ENCODE measurements around the gene ARHGEF10L.

Gene ARHGEF10L

DNA sequence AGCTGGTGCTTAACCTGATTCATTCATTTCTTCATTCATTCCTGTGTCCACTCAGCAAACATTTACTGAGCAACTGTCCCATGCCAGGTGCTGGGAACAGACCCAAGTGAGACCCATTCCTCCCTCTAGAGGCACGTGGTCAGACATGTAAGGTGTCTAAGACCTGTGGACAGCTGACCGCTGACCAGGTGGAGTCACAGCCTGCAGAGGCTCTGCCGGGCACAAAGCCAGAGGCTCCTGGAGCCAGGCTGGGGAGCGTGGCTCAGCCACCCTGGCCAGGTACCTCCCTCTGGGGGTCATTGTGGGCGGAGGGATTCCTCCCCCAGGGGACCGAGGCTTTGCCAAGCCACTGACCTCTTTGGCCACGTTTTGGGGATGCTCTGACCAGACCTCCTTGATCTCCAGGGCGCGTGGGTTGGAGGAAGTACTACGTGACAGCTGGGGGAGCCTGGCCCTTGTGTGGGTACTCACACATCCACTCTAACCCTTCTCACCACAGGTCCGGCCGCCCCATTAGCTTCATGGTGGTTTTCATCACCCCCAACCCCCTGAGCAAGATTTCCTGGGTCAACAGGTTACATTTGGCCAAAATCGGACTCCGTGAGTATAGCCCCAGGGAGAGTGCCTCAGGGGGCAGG lies 100.3 kb downstream of the ARHGEF10L start:
- DNase-seq, result no peak

DNA sequence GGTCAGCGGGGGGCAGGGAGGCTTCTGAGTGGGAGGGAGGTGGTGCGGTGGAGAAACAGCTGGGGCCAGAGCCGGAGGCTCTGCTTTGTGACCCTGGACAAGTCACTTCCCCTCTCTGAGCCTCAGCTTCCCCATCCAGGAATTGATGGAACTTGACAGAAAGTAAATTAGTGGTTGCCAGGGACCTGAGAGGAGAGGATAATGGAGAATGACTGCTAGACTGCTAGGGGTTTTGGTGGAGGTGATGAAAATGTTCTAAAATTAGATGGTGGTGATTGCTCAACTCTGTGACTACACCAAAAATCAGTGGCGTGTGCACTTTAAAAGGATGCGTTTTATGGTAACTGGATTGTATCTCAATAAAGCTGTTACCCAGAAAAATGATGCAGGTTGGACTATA lies 100.9 kb downstream of the ARHGEF10L start:
- DNase-seq, result no peak

DNA sequence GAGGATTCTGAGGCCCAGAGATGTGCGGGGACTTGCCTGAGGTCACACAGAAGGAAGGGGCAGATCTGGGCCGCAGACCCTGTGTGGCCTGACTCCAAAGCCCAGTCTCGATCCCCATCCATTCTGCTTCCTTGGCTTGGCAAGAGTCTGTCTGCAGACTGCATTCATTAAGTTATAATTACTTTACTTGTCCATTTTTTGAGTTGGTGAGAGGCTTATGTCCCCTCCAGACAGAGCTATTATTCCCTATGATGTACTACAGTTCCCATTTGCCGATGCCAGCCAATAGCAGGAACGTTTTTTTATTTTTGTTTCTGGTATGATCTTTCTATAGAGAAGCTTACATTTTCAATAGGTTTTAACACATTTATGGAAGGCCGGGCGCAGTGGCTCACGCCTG lies 101.5 kb downstream of the ARHGEF10L start:
- no peak for DNase-seq

DNA sequence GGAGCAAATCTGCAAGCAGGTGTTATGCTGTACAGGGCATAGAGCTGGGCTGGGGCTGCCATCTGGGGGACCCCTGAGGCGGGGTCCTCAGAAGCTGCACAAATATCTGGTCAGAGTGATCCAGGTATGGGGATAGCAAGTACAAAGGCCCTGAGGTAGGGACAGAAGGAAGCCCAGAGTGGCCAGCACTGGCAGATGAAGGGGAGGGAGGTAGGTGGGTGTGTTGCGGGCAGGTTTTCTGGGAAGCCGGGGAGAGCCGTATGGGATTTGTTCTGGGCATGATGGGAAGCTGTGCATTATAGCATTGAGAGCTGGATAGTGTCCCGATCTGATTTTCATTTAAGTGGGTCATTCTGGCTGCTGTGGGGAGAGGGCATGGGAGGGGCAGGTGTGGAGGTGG lies 102.7 kb downstream of the ARHGEF10L start:
- no peak for DNase-seq

DNA sequence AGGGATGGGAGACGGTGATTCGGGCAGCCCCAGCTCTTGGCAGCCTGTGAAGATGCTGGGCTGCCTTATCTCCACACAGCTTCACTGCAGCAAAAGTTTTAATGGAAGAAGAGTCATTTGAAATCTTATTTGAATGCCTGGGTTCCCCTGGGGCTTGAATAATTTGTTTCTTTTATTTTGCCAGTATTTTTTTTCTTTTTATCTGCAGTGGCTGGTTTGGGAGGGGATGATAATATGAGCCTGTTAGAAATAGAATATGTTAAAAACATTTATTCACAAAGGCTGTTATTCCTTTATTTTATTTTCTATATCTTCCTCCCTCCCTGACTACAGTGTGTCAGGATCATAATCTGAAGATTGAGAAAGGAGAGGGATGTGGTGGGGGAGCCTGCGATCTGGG lies 103.4 kb downstream of the ARHGEF10L start:
- DNase-seq, result no peak

DNA sequence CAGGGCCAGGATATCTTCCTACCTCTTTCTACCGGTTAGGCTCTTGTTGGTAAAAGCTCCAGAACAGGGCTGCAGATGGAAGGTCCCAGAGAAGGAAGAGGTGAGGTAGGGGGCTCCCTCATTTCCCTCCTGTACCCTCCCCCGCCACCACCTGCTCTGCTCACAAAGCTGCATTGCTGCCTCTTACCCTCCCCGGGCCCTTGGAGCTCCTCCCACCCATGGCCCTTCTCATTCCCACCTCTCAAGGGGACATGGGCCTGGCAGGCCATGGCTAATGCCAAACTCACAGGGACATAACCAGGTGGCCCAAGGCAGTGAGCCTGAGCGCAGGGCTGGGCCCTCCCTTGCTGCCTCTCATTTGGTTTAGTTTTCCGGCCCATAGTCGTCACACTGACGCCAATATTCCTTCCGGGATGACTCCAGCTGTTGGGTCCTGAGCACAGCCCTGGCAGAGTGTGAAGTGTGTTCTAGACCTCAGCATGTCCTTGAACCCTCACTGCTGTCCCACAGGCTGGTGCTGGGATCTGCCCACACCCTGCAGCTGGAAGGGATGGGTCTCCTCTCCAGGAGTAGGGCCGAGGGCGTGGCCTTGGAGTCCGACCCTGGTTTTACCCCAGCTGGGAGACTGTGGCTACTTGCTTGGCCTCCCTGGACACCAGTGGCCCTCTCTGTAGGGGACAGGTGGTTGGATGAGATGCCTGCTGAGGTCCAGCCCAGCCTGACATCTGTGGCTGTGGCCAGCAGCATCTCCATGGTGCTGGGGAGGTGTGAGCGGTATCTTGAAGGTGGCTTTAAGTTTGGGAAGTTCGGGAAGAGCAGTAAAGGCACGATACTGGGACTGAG lies 104.6 kb downstream of the ARHGEF10L start:
- DNase-seq, result peak in 1 of 2 experiments; percentile 25

DNA sequence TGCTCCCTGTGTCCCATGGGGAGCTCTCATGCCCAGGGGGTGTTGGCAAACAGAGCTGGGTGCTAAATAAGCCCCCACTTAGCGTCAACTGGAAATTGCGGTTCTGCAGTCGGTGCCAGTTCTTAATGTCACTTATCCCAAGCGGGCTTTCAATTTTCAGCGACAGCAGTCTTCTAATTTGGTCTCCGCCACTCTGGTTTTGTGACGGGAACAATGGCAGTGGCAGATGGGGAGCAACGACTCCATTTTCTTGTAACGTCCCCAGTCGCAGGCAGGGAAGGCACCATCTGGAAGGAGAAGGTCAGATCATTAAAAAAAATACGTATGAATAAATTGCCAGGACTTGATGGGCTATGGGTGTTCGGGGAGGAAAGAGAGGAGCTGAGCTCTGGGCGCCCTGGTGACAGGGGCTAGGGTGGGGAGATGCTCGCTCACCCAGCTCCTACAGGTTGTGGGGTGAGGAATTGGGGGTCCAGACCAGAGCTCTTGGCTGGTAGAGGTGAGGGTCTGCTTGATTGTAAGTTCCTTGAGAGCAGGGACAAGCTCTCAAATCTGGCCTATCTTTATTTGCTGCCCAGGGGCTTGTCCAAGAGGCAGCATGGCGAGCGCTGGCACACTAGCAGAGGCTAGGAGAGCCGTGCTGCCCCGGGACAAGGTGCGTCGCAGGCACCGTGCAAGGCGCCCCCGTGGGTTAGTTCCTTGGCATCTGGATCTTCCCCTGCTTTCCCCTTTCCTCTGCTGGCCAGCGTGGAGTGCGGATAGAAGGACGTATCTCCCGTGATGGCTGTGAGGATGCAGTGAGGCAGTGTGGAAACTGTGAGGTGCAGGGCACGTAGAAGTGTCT lies 105.8 kb downstream of the ARHGEF10L start:
- peak; percentile 17 to 71 for DNase-seq

DNA sequence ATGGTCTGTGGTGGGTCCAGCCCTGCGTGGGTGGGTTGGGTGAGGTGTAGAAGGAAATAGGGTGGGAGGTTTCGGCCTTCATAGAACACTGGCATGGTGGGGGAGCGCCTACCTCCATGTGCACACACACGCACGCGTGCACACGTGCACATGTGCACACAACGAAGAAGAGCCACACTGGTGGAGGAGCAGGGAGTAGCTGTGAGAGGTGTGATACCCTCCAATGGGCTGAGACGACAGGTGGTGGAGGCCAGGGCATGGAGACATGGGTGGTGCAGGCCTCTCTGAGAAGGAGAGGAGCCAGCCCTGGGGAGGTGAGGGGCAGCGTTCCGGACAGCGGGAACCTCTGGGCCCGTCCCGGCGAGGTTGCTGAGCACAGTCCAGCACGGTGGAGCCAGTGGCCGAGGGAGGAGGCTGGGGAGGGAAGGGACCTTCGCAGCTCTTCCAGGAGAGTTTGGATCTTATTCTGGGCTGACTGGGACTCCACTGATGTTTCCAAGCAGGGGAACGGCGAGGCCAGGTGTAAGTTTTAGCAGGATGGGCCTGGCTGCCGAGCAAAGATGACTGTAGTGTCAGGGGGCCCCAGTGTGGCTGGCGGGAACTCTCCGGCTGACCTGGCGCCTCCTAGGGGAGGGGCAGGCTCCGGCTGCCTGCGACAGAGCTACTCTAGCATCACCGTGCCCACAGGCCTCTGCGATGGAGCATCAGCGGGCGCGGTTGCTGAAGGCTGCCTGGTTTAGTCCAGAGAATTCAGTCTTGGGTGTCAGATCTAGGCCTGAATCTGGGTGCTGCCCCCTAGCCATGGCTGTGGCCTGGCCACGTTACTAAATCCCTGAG lies 107.2 kb downstream of the ARHGEF10L start:
- no peak for DNase-seq

DNA sequence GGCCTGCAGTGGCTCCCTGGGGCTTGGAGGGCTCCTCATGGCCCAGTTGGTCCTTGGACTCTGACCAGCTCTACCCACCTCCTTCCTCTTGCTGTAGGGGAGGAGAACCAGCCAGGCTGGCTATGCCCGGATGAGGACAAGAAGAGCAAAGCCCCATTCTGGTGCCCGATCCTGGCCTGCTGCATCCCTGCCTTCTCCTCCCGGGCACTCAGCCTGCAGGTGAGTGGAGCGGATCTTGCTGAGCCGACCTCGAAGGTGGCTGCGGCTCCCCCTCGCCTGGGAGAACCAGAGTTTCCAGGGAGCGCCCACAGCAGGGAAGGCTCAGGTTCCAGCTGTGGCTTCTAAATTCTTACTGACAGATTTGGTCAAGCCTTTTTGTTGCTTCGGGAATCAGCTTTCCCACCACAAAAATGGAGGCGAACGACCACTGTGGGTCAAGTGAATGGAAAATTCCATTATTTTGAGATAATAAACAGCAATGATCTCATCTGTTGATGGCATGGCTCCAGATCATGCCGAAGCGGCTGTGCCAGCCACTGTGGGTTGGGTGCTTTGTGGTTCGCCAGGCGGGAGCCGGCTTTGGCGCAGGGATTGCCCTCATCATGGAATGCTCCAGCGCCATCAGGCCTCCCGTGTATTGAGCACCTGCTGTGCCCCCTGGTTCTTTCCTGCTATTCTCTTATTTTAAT lies 109.1 kb downstream of the ARHGEF10L start:
- DNase-seq, result no peak

DNA sequence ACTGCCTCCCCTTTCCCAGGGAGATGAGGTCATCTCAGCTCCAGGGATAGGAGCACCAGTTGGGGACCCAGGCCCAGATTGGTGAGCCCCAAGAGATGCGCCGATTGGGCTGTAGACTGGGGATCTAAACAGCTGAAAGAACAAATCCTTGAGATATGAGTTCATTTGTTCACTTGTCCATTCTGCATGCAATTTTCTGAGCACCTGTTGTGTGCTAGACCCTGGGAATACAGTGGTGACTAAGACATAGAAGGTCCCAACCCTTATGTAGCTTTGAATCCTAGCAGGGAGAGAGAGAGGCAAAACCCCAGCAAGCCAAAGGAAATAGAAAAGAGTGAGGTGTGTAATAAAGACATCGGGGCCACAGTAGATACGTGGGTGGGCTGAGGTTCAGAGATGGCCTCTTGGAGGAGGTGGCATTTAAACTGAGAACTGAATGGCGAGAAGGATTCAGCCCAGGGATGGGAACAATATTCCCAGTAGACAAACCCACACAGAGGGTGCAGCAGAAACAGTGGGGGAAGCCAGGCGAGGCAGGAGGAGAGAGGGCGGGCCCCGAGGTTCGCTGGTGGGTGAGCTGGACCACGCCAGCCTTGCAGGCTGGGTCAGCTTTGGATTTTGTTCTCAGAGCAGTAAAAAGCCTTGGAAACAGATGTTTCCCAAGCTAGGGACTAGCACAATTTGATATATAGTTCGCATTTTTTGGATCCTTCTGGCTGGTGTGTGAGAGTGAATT lies 110.0 kb downstream of the ARHGEF10L start:
- no peak for DNase-seq

DNA sequence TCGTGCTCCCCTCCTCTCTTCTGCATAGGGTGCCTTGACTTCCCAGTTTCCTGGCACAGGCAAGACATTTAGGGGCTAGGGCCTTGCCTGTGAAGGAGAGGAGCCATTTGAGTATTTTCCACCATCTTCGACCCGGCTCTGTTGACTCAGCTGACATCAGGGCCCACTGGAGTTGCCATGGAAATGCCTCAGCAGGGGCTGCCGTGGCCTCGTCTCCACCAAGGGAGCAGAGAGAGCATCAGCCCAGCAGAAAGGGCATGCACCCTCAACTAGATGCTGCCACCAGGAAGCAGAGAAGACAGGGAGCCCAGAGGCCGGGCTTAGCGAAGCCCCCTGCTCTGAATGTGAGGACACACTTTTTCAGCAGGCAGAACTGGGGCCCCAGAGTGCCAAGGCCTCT lies 113.8 kb downstream of the ARHGEF10L start:
- DNase-seq, result no peak

DNA sequence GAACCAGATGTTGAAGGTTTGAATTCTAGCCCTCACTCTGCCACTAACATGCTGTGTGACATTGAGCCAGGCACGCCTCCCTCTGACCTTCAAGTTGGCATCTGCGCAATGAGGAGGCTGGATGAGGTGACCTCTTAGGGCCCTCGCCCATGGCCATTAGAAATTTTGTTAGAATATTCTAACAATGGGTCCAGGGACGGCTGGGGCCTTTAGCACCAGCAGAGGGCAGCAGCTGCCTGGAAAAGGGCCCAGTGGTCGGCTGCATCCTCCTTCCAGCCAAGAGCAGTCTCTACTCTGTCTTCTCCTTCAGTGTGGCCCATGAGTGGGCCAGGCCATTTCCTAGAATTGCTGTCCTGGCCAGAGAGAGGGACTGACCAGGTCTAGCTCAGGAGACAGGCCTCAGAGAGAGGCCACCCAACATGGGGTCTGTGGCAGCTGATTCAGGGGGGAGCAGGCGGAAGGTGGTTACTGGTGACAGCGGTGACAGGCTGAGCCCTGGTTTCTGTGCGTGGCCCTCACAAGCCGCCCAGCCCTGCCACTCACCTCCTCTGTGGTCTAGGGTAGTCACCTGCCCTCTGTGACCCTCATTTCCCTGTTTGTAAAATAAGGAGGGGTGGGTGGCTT lies 114.3 kb downstream of the ARHGEF10L start:
- DNase-seq, result peak in 1 of 2 experiments; percentile 44

DNA sequence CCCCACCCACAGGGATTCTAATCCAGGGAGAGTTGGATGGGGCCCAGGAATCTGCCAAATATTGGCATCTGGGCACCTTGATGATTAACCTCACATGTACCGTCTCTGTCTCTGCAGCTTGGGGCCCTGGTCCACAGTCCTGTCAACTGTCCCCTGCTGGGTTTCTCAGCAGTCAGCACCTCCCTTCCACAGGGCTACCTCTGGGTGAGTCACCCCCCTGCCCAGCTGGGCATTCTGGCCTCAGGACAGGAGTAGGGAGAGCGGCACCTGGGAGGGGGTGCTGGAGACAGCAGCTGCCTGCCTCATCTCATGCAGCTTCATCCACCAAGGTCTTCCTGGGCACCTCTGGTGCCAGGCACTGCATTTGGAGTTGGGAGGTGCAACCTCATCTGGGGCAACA lies 115.0 kb downstream of the ARHGEF10L start:
- peak in 1 of 2 experiments; percentile 18 for DNase-seq

DNA sequence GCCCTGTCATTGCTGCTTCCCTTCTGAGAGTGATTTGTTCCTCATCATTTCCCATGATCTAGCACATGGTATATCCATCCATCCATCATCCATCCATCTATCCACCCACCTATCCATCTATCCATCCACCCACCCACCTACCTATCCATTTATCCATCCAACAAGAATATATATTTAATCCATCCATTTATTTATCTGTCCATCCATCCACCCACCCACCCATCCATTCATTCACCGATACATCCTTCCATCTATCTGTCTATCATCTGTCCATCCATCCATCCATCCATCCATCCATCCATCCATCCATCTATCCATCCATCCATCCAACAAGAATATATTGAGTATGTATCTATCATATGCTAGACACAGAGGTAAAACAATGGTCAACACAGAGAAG lies 115.7 kb downstream of the ARHGEF10L start:
- no peak for DNase-seq

DNA sequence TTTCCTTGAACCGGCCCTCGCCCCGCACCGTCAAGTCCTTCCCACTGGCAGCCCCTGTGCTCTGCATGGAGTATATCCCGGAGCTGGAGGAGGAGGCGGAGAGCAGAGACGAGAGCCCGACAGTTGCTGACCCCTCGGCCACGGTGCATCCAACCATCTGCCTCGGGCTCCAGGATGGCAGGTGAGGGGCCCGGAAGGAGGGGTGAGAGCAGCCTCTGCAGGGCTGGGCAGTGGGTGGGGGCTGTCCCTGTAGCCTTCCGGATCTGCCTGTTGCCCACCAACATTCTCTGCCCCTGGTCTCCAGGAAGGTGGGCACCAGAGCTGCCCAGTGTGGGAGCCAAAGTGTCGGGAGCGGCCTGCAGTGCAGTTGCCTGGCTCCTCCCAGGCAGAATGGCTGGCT lies 116.4 kb downstream of the ARHGEF10L start:
- no peak for DNase-seq

DNA sequence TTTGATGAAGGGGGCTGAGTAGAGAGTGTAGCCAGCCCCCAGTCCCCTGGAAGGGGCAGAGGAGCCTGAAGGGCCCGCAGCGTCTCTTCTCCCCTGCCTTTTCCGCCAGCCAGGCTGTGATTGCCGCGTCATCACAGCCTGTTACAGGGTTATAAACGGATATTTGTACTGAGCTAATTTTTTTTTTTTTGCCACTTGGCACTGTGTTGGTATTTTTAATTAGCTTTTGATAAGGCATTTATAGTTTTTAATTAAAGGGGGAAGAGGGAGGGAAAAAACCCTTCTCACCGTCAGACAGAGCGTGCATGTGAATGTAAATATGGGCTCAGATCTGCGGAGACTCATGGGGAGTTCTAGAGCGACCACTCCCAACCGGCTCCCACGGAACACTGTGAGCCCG lies 117.9 kb downstream of the ARHGEF10L start:
- DNase-seq, result no peak

DNA sequence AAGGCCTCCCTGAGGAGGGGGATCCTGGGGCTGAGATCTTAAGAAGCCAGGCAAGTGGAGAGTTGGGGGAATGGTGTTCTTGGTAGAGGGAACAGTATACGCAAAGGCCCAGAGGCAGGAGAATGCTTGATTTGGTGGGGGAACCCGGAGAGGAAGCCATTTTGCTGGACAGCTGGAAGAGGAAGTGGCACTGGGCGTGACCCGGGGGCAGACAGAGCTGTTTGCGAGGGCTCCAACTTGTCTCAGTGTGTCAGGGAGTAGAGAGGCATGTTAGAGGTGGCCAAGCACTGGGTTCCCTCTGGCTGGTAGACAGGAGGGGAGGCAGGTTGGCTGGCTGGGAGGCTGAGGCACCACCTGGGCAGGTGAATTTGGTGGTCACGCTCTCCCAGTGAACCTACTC lies 119.3 kb downstream of the ARHGEF10L start:
- DNase-seq, result no peak

DNA sequence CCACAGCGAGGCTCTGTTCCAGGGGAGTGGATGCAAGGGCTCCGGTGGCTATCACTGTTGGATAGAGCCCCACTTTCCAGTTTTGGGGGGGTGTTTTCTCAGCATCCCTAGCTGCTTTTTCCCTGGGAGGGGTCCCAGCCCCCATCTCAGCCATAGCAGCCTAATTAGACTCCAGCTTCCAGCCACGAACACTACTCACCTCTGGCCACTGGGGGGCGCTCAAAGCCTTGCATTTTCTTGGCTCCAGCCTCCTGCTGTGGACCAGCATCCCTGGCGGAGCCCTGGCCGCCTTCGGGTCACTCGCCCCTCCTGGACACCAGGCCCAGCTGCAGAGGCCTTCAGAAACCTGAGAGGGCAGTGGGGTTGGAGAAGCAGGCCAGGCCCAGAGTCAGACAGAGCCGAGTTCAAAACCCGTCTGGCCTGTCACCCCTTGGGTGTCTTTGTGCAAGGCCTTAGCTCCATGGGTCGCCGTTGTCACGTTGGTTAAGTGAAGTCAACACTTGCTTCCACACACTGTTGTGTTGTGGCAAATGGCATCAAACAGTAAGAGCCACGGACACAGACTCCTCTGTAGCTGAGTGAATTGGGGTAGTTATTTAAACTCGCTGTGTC lies 122.2 kb downstream of the ARHGEF10L start:
- peak; percentile 41 to 63 for DNase-seq

DNA sequence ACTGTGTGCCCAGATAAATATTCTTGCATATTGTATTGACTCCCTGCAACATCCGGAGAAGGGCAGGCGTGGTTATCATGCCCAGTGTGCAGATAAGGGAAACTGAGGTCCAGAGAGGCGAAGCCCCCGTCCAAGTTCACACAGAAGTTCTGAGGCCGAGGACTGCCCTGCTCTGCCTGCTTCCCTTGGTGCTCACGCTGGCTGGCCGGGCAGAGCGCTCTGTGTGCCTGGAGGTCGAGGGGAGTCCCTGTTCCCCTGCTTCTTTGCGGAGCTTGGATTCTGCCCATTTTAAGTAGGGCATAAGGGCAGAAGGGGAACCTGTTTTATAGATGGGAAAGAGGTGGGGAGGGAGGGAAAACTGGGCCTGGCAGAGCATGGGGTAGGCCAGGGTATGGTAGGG lies 122.8 kb downstream of the ARHGEF10L start:
- no peak for DNase-seq

DNA sequence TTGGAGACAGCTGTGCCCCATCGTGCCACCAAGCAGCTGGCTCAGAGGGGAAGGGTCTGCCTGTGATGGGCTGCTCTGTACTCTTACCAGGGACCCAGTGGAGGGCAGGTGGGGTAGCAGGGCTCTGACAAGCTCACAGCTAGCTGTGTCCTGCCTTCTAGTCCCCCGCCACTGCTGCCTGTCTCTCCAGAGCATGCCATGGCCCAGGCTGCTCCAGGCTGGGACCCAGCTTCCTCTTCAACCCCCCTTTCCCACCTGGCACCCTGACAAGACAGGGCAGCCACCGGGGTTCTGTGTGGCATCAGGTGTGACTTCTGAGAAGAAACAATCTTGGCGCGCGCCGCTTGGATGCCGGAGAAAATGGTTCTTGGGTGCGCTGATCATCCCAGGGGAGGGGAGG lies 123.3 kb downstream of the ARHGEF10L start:
- no peak for DNase-seq
